GM19193 (cell line): ENCODE results near the gene SDK1.

Experiments used
- POLR2A ChIP-seq: IDR thresholded peaks from 4 replicates; pipeline ENCODE4 v1.6.1; 2011; ENCODE audit not compliant: insufficient read depth, insufficient read length; ENCODE audit errors: extremely low read depth

SDK1 gene

GRCh38 chr7:4074994-4075393 lies 773.9 kb downstream of the SDK1 start:
- TF ChIP-seq POLR2A = no peak

- TF ChIP-seq POLR2A = no peak
These were observed 775.7 kb downstream of the SDK1 start for GRCh38 chr7:4076701-4077294.

- no peak for TF ChIP-seq POLR2A
These were observed 776.9 kb downstream of the SDK1 start for GRCh38 chr7:4077980-4078379.

- TF ChIP-seq POLR2A = no peak
These were observed 777.5 kb downstream of the SDK1 start for GRCh38 chr7:4078580-4078979.

GRCh38 chr7:4079366-4079765 lies 778.3 kb downstream of the SDK1 start:
- TF ChIP-seq POLR2A = no peak

GRCh38 chr7:4079956-4080355 lies 778.9 kb downstream of the SDK1 start:
- no peak for TF ChIP-seq POLR2A

- TF ChIP-seq POLR2A = no peak
These were observed 779.9 kb downstream of the SDK1 start for GRCh38 chr7:4080954-4081353.

- no peak for TF ChIP-seq POLR2A
These were observed 782.5 kb downstream of the SDK1 start for GRCh38 chr7:4083513-4083912.

- TF ChIP-seq POLR2A = no peak
These were observed 783.2 kb downstream of the SDK1 start for GRCh38 chr7:4084271-4084670.

GRCh38 chr7:4085937-4086691 lies 785.1 kb downstream of the SDK1 start:
- TF ChIP-seq POLR2A = no peak

GRCh38 chr7:4086723-4087122 lies 785.7 kb downstream of the SDK1 start:
- no peak for TF ChIP-seq POLR2A

GRCh38 chr7:4091767-4092166 lies 790.7 kb downstream of the SDK1 start:
- no peak for TF ChIP-seq POLR2A

- no peak for TF ChIP-seq POLR2A
These were observed 792.0 kb downstream of the SDK1 start for GRCh38 chr7:4093035-4093434.

GRCh38 chr7:4093483-4093882 lies 792.4 kb downstream of the SDK1 start:
- no peak for TF ChIP-seq POLR2A

GRCh38 chr7:4097001-4097609 lies 796.1 kb downstream of the SDK1 start:
- no peak for TF ChIP-seq POLR2A

GRCh38 chr7:4098169-4098568 lies 797.1 kb downstream of the SDK1 start:
- no peak for TF ChIP-seq POLR2A

GRCh38 chr7:4099651-4100050 lies 798.6 kb downstream of the SDK1 start:
- TF ChIP-seq POLR2A = no peak

GRCh38 chr7:4100148-4100547 lies 799.1 kb downstream of the SDK1 start:
- TF ChIP-seq POLR2A = no peak
